Liver (tissue), 9 donors: Measurements from ENCODE around the gene P2RX5. TPM values are rescaled to one million over a fixed set of nuclear protein-coding genes. Genes with fewer than 3 reads are reported as not detected.

ENCODE experiments used
- DNase-seq: peaks from one replicate; pipeline ENCODE4 v3.0.0-alpha.2; 2017; ENCODE audit warnings: low spot score
- H3K27ac ChIP-seq, 2 donors: one replicate each; pipeline ENCODE4 v1.7.0; 2013; ENCODE audit warnings: inconsistent platforms in 2 of 2, low read length in 2 of 2, control low read depth in 1 of 2, low read depth in 1 of 2, mild to moderate bottlenecking in 1 of 2
- H3K27me3 ChIP-seq, 4 donors: one replicate each; pipeline versions ENCODE4 v1.6.1 to v1.7.0; 2013; ENCODE audit warnings: low read length in 3 of 4, inconsistent platforms in 1 of 4, mild to moderate bottlenecking in 1 of 4, moderate library complexity in 1 of 4; ENCODE audit not compliant: control insufficient read depth in 4 of 4, insufficient read depth in 4 of 4
- H3K36me3 ChIP-seq, 4 donors: one replicate each; pipeline versions ENCODE4 v1.6.1 to v1.7.0; 2013; ENCODE audit warnings: low read length in 3 of 4, mild to moderate bottlenecking in 3 of 4, low read depth in 1 of 4, moderate library complexity in 1 of 4; ENCODE audit not compliant: control insufficient read depth in 4 of 4, insufficient read depth in 3 of 4
- H3K4me1 ChIP-seq, 4 donors: one replicate each; pipeline versions ENCODE4 v1.6.1 to v1.7.0; 2013; ENCODE audit warnings: low read length in 3 of 4, mild to moderate bottlenecking in 3 of 4, moderate library complexity in 1 of 4; ENCODE audit not compliant: control insufficient read depth in 4 of 4, insufficient read depth in 4 of 4
- H3K4me3 ChIP-seq, 3 donors: one replicate each; pipeline versions ENCODE4 v1.6.1 to v1.7.0; 2013; ENCODE audit warnings: low read length in 3 of 3, control low read depth in 1 of 3, low read depth in 1 of 3, mild to moderate bottlenecking in 1 of 3
- H3K9ac ChIP-seq, 2 donors: one replicate each; pipeline ENCODE4 v1.7.0; 2013; ENCODE audit warnings: low read length in 2 of 2, mild to moderate bottlenecking in 2 of 2, moderate library complexity in 2 of 2, control low read depth in 1 of 2, low read depth in 1 of 2
- H3K9me3 ChIP-seq, 4 donors: one replicate each; pipeline versions ENCODE4 v1.6.1 to v1.7.0; 2013; ENCODE audit warnings: low read length in 3 of 4; ENCODE audit not compliant: control insufficient read depth in 4 of 4
- EGR1 ChIP-seq, 2 donors: IDR thresholded peaks; 2 replicates each; pipeline ENCODE4 v1.6.1; 2016 to 2018; ENCODE audit warnings: antibody characterized with exemption in 2 of 2, low read depth in 2 of 2
- FOXA1 ChIP-seq: IDR thresholded peaks from 2 replicates; pipeline ENCODE4 v1.6.1; 2016; ENCODE audit warnings: antibody characterized with exemption
- GABPA ChIP-seq, 2 donors: IDR thresholded peaks in 1 of 2; conservative IDR thresholded peaks in 1 of 2; 2 replicates each; pipeline ENCODE4 v1.6.1; 2016; ENCODE audit warnings: antibody characterized with exemption in 2 of 2, mild to moderate bottlenecking in 1 of 2, moderate library complexity in 1 of 2
- HNF4A ChIP-seq, 2 donors: conservative IDR thresholded peaks; 2 replicates each; pipeline ENCODE4 v1.6.1; 2016; ENCODE audit warnings: antibody characterized with exemption in 2 of 2, mild to moderate bottlenecking in 2 of 2
- HNF4G ChIP-seq: IDR thresholded peaks from 2 replicates; pipeline ENCODE4 v1.6.1; 2016; ENCODE audit warnings: antibody characterized with exemption
- JUND ChIP-seq, 2 donors: IDR thresholded peaks; 2 replicates each; pipeline ENCODE4 v1.6.1; 2016; ENCODE audit warnings: antibody characterized with exemption in 2 of 2
- RXRA ChIP-seq, 2 donors: IDR thresholded peaks; 2 replicates each; pipeline ENCODE4 v1.6.1; 2017 to 2018; ENCODE audit warnings: antibody characterized with exemption in 2 of 2, mild to moderate bottlenecking in 1 of 2
- SP1 ChIP-seq: IDR thresholded peaks from 2 replicates; pipeline ENCODE4 v1.6.1; 2018; ENCODE audit warnings: antibody characterized with exemption, mild to moderate bottlenecking
- YY1 ChIP-seq: IDR thresholded peaks from 2 replicates; pipeline ENCODE4 v1.6.1; 2016; ENCODE audit warnings: antibody characterized with exemption, mild to moderate bottlenecking
- WGBS: extraction: QIAGEN DNeasy Blood & Tissue Kit; methylation state at CpG from one replicate; pipeline ENCODE4 v1.1.7; 2013; 5-methylcytosine and 5-hydroxymethylcytosine counted together
- polyA plus RNA-seq, 2 donors: library from polyadenylated mRNA; stranded (reverse) in 1 of 2; unstranded in 1 of 2; fragments of 200-250 nt in 1 of 2; fragments of >200 nt in 1 of 2; fragmentation: Nextera tagmentation in 1 of 2; extraction: Ambion mirVana in 1 of 2; gene quantifications; one replicate each; pipeline versions ENCODE4 v1.2.1 to v1.2.3, GENCODE V29; 2013 to 2015
- total RNA-seq, 2 donors: library from RNA; depleted of rRNA; stranded (reverse); fragments of >200 nt; gene quantifications; one replicate each; pipeline ENCODE4 v1.2.3, GENCODE V29; 2014
- TF ChIP-seq, protein P1 (sequence below): IDR thresholded peaks from 2 replicates; pipeline ENCODE4 v1.6.1; 2016; ENCODE audit warnings: antibody characterized with exemption, mild to moderate bottlenecking
- TF ChIP-seq, protein P2 (sequence below): IDR thresholded peaks from 2 replicates; pipeline ENCODE4 v1.6.1; 2016; ENCODE audit warnings: antibody characterized with exemption
- TF ChIP-seq, protein P3 (sequence below): IDR thresholded peaks from 2 replicates; pipeline ENCODE4 v1.6.1; 2016; ENCODE audit warnings: antibody characterized with exemption
- TF ChIP-seq, protein P4 (sequence below): fragments of 150-350 bp; IDR thresholded peaks from 2 replicates; pipeline ENCODE4 v1.5.1; 2017; ENCODE audit warnings: improper control_type of control experiment, low read depth, low read length; ENCODE audit not compliant: missing input control
- donor health status: healthy.
- donor health status: healthy.
- donor health status: healthy.
- donor health status: healthy.
- donor health status: healthy.

The P2RX5 gene
- total and polyA plus RNA-seq, 4 donors, result 0.31 to 1.8 (median 1.1) TPM

DNA sequence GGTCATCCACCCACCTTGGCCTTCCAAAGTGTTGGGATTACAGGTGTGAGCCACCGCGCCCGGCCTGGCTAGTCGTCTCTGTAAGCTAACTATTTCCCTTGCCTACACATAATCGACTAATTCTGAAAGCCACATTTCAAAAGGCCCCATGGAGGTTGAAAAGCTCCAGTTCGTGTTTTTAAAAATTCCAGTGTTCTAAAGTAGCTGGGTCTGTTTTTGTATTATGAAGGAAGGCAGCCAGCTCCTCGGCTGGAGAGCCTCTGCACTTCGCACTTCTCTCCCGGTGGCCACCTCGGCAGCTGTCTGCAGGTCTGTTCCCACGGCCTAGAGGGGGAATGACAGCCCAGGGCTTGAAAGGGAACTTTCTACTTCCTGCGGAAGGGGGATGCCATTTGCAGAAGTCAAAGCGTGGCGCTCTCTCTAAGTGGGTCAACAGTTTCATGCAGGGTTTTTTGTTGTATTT, 44.7 kb upstream of the P2RX5 start:
- no peak overlapping the region for H3K4me3 ChIP-seq

DNA sequence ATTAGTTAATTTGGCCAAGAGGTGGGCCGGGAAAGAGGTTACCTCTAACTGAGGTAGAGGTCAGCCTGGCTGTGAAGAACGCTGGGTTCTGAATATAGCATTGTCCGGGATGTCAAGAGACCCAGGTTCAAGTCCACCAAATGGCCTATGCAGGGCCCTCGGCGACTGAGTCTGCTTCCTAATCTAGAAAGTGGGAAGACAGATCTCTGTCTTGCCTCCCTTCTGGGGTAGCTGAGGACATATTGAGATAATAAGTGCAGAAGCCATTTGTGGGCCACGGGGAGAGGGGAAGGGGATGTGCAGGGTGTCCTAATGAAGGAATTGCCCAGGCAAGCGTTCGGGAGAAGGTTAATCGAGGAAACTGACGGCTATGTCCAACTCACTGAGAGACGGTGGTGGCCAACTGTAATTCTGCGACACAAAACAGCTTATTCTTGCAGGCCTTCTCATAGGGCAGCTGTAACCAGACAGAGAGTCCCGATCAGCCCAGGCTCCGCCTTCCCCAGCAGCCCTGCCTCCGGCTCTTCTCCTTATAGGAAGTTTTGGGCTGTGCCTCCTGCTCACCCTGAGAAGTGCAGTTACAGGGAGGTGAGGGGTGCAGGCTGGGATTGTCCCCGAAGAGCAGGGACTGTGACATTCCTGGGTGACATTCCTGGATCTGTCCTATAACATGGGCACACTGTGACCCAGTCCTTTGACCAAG, 43.6 kb upstream of the P2RX5 start:
- 86% methylated on average over 16 of the region's 16 CpGs for WGBS
- DNase-seq, result no peak
- H3K4me1 ChIP-seq, result peaks cover 0 to 11% (median 4%) of the 10 kb centered on the region in 4 donors

More for the DNA sequence above, 44.7 kb upstream of the P2RX5 start:
- DNase-seq, result no peak
- TF ChIP-seq, protein P1, sequence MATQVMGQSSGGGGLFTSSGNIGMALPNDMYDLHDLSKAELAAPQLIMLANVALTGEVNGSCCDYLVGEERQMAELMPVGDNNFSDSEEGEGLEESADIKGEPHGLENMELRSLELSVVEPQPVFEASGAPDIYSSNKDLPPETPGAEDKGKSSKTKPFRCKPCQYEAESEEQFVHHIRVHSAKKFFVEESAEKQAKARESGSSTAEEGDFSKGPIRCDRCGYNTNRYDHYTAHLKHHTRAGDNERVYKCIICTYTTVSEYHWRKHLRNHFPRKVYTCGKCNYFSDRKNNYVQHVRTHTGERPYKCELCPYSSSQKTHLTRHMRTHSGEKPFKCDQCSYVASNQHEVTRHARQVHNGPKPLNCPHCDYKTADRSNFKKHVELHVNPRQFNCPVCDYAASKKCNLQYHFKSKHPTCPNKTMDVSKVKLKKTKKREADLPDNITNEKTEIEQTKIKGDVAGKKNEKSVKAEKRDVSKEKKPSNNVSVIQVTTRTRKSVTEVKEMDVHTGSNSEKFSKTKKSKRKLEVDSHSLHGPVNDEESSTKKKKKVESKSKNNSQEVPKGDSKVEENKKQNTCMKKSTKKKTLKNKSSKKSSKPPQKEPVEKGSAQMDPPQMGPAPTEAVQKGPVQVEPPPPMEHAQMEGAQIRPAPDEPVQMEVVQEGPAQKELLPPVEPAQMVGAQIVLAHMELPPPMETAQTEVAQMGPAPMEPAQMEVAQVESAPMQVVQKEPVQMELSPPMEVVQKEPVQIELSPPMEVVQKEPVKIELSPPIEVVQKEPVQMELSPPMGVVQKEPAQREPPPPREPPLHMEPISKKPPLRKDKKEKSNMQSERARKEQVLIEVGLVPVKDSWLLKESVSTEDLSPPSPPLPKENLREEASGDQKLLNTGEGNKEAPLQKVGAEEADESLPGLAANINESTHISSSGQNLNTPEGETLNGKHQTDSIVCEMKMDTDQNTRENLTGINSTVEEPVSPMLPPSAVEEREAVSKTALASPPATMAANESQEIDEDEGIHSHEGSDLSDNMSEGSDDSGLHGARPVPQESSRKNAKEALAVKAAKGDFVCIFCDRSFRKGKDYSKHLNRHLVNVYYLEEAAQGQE, result no peak
- TF ChIP-seq HNF4G (no peak), EGR1 (IDR thresholded peaks at IDR 0.05; ENCODE audit: low read depth in 2 of 2) (no peak), GABPA (IDR thresholded peaks at IDR 0.05 in 1 of 2, conservative IDR thresholded peaks at IDR 0.05 in 1 of 2) (no peak), HNF4A (conservative IDR thresholded peaks at IDR 0.05) (no peak), JUND (IDR thresholded peaks at IDR 0.05) (no peak), YY1 (no peak), SP1 (no peak), RXRA (IDR thresholded peaks at IDR 0.05) (no peak)
- TF ChIP-seq, protein P2, sequence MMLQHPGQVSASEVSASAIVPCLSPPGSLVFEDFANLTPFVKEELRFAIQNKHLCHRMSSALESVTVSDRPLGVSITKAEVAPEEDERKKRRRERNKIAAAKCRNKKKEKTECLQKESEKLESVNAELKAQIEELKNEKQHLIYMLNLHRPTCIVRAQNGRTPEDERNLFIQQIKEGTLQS, result no peak
- Histone ChIP-seq H3K9me3 (no peaks in the 10 kb centered on the region), H3K9ac (no peak overlapping the region), H3K36me3 (no peaks in the 10 kb centered on the region), H3K4me1 (peaks cover 0 to 11% (median 3%) of the 10 kb centered on the region in 4 donors), H3K27ac (no peak overlapping the region), H3K27me3 (no peaks in the 10 kb centered on the region)
- WGBS, result 77% methylated on average over 14 of the region's 14 CpGs

More for the DNA sequence above, 43.6 kb upstream of the P2RX5 start:
- no peaks in the 10 kb centered on the region for H3K9me3 ChIP-seq
- no peaks in the 10 kb centered on the region for H3K36me3 ChIP-seq
- H3K27ac ChIP-seq, result no peak overlapping the region
- no peaks in the 10 kb centered on the region for H3K27me3 ChIP-seq
- TF ChIP-seq SP1 (no peak), HNF4G (no peak), FOXA1 (no peak)
- TF ChIP-seq, protein P3, sequence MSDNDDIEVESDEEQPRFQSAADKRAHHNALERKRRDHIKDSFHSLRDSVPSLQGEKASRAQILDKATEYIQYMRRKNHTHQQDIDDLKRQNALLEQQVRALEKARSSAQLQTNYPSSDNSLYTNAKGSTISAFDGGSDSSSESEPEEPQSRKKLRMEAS, result no peak
- TF ChIP-seq, protein P2, result no peak
- TF ChIP-seq, protein P4, sequence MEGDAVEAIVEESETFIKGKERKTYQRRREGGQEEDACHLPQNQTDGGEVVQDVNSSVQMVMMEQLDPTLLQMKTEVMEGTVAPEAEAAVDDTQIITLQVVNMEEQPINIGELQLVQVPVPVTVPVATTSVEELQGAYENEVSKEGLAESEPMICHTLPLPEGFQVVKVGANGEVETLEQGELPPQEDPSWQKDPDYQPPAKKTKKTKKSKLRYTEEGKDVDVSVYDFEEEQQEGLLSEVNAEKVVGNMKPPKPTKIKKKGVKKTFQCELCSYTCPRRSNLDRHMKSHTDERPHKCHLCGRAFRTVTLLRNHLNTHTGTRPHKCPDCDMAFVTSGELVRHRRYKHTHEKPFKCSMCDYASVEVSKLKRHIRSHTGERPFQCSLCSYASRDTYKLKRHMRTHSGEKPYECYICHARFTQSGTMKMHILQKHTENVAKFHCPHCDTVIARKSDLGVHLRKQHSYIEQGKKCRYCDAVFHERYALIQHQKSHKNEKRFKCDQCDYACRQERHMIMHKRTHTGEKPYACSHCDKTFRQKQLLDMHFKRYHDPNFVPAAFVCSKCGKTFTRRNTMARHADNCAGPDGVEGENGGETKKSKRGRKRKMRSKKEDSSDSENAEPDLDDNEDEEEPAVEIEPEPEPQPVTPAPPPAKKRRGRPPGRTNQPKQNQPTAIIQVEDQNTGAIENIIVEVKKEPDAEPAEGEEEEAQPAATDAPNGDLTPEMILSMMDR, result no peak
- H3K4me3 ChIP-seq, result no peak overlapping the region
- H3K9ac ChIP-seq, result no peak overlapping the region
